Measurements from ENCODE around the gene NAA35.

DNA sequence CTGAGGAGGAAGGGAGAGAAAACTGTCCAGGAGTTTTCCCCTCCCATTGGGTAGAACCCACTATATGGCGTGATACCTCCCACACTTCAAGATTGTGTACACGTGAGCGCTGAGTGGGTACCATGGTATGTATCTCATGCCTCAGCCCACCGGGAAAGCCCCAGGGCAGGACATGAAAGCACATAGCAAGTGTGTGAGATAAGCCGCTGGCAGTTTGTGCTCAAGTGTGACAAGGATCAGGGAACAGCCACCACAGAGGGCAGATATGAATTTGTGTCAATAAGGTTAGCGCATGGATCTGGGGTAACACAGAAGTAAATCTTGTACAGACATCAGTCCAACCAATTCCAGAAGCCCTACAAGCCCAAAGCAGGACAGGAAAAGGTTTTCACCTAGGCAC is 42.6 kb upstream of the NAA35 start:
- TF ChIP-seq POLR2AphosphoS5 (IDR thresholded peaks at IDR 0.05; ENCODE audit: low read depth) (no peak), EZH2 (IDR thresholded peaks at IDR 0.05; ENCODE audit: low read depth, unreplicated experiment) (no peak), JUNB (IDR thresholded peaks at IDR 0.05; ENCODE audit: unreplicated experiment) (no peak), EZH2phosphoT487 (IDR thresholded peaks at IDR 0.05; ENCODE audit: unreplicated experiment) (no peak), NANOG (IDR thresholded peaks at IDR 0.05; ENCODE audit: borderline replicate concordance) (no peak)
- TF ChIP-seq, protein P1, sequence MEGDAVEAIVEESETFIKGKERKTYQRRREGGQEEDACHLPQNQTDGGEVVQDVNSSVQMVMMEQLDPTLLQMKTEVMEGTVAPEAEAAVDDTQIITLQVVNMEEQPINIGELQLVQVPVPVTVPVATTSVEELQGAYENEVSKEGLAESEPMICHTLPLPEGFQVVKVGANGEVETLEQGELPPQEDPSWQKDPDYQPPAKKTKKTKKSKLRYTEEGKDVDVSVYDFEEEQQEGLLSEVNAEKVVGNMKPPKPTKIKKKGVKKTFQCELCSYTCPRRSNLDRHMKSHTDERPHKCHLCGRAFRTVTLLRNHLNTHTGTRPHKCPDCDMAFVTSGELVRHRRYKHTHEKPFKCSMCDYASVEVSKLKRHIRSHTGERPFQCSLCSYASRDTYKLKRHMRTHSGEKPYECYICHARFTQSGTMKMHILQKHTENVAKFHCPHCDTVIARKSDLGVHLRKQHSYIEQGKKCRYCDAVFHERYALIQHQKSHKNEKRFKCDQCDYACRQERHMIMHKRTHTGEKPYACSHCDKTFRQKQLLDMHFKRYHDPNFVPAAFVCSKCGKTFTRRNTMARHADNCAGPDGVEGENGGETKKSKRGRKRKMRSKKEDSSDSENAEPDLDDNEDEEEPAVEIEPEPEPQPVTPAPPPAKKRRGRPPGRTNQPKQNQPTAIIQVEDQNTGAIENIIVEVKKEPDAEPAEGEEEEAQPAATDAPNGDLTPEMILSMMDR (conservative IDR thresholded peaks at IDR 0.05; ENCODE audit: low read depth in 2 of 2) = no peak
- TF ChIP-seq, protein P2, sequence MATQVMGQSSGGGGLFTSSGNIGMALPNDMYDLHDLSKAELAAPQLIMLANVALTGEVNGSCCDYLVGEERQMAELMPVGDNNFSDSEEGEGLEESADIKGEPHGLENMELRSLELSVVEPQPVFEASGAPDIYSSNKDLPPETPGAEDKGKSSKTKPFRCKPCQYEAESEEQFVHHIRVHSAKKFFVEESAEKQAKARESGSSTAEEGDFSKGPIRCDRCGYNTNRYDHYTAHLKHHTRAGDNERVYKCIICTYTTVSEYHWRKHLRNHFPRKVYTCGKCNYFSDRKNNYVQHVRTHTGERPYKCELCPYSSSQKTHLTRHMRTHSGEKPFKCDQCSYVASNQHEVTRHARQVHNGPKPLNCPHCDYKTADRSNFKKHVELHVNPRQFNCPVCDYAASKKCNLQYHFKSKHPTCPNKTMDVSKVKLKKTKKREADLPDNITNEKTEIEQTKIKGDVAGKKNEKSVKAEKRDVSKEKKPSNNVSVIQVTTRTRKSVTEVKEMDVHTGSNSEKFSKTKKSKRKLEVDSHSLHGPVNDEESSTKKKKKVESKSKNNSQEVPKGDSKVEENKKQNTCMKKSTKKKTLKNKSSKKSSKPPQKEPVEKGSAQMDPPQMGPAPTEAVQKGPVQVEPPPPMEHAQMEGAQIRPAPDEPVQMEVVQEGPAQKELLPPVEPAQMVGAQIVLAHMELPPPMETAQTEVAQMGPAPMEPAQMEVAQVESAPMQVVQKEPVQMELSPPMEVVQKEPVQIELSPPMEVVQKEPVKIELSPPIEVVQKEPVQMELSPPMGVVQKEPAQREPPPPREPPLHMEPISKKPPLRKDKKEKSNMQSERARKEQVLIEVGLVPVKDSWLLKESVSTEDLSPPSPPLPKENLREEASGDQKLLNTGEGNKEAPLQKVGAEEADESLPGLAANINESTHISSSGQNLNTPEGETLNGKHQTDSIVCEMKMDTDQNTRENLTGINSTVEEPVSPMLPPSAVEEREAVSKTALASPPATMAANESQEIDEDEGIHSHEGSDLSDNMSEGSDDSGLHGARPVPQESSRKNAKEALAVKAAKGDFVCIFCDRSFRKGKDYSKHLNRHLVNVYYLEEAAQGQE (IDR thresholded peaks at IDR 0.05; ENCODE audit: unreplicated experiment) = no peak
- TF ChIP-seq, protein P3, sequence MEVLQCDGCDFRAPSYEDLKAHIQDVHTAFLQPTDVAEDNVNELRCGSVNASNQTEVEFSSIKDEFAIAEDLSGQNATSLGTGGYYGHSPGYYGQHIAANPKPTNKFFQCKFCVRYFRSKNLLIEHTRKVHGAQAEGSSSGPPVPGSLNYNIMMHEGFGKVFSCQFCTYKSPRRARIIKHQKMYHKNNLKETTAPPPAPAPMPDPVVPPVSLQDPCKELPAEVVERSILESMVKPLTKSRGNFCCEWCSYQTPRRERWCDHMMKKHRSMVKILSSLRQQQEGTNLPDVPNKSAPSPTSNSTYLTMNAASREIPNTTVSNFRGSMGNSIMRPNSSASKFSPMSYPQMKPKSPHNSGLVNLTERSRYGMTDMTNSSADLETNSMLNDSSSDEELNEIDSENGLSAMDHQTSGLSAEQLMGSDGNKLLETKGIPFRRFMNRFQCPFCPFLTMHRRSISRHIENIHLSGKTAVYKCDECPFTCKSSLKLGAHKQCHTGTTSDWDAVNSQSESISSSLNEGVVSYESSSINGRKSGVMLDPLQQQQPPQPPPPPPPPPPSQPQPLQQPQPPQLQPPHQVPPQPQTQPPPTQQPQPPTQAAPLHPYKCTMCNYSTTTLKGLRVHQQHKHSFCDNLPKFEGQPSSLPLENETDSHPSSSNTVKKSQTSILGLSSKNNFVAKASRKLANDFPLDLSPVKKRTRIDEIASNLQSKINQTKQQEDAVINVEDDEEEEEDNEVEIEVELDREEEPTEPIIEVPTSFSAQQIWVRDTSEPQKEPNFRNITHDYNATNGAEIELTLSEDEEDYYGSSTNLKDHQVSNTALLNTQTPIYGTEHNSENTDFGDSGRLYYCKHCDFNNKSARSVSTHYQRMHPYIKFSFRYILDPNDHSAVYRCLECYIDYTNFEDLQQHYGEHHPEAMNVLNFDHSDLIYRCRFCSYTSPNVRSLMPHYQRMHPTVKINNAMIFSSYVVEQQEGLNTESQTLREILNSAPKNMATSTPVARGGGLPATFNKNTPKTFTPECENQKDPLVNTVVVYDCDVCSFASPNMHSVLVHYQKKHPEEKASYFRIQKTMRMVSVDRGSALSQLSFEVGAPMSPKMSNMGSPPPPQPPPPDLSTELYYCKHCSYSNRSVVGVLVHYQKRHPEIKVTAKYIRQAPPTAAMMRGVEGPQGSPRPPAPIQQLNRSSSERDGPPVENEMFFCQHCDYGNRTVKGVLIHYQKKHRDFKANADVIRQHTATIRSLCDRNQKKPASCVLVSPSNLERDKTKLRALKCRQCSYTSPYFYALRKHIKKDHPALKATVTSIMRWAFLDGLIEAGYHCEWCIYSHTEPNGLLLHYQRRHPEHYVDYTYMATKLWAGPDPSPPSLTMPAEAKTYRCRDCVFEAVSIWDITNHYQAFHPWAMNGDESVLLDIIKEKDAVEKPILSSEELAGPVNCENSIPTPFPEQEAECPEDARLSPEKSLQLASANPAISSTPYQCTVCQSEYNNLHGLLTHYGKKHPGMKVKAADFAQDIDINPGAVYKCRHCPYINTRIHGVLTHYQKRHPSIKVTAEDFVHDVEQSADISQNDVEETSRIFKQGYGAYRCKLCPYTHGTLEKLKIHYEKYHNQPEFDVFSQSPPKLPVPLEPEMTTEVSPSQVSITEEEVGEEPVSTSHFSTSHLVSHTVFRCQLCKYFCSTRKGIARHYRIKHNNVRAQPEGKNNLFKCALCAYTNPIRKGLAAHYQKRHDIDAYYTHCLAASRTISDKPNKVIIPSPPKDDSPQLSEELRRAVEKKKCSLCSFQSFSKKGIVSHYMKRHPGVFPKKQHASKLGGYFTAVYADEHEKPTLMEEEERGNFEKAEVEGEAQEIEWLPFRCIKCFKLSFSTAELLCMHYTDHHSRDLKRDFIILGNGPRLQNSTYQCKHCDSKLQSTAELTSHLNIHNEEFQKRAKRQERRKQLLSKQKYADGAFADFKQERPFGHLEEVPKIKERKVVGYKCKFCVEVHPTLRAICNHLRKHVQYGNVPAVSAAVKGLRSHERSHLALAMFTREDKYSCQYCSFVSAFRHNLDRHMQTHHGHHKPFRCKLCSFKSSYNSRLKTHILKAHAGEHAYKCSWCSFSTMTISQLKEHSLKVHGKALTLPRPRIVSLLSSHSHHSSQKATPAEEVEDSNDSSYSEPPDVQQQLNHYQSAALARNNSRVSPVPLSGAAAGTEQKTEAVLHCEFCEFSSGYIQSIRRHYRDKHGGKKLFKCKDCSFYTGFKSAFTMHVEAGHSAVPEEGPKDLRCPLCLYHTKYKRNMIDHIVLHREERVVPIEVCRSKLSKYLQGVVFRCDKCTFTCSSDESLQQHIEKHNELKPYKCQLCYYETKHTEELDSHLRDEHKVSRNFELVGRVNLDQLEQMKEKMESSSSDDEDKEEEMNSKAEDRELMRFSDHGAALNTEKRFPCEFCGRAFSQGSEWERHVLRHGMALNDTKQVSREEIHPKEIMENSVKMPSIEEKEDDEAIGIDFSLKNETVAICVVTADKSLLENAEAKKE (CRISPR knock-in tag; IDR thresholded peaks at IDR 0.05) = no peak

Data from GM23338 (cell line).